RKO (cell line): ENCODE measurements around the gene FAM222B.
"Not testable (repeated sequence)": the region's sequence is repeated elsewhere in the genome, so short reads cannot be mapped to it uniquely, and the experiment has no call there.

Experiments
- DNase-seq: peaks from one replicate; pipeline ENCODE4 v3.0.0-alpha.2; 2016; ENCODE audit warnings: low spot score

Gene FAM222B

DNA sequence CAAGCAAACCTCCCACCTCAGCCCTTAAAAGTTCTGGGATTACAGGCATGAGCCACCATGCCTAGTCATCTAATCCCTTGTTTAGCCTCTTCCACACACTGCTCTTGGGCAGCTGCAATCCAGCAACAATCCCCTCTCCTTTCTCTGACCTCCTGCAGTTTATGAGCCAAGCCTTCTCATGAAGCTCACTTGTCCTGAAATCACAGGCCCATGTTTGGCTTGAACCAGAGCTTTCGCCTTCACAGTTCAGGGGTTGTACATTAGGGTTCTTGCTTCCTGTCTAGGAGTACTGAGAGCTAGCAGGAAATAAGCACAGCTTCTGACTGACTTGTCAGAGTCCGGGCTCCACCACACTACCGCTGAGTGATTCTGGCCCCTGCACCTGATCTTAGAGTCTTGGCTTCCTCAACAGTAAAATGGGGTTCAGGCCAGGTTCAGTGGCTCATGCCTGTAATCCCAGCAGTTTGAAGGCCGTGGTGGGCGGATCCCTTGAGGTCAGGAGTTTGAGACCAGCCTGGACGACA is 28.5 kb upstream of the FAM222B start:
- DNase-seq = no peak

DNA sequence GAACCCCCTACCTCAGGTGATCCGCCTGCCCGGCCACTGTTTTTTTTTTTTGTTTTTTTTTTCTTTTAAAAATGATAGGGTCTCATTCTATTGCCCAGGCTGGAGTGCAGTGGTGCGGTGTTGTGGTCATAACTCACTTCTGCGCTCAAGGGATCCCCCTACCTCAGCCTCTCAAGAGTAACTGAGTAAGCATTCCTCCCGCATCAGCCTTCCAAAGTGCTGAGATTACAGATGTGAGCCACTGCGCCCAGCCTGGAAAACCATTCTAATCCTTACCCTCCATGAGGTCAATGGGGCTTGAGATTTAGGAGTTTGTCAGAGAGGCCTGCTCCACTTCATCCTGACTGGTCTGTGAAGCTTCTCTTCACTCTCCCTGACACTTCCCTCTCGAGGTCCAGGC is 24.7 kb upstream of the FAM222B start:
- DNase-seq = no peak

DNA sequence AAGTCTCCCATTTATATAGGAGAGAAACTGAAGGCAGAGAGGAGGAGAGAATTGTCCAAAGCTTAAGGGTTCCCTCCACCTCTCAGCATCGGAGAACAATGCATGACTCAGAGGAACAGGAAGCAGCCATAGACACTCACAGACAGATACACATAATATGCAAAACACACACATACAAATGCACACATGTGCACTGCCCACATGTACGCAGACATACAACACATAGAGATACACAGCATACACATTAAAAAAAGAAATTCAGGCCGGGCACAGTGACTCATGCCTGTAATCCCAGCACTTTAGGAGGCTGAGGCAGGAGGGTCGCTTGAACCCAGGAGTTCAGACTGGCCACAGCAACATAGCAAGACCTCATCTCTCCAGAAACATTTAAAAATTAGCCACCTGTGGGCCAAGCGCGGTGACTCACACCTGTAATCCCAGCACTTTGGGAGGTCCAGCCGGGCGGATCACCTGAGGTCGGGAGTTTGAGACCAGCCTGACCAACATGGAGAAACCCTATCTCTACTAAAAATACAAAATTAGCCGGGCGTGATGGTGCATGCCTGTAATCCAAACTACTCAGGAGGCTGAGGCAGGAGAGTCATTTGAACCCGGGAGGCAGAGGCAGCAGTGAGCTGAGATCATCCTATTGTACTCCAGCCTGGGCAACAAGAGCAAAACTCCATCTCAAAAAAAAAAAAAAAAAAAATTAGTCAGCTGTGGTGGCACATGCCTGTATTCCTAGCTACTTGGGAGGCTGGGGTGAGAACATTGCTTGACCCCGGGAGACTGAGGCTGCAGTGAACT is 23.6 kb upstream of the FAM222B start:
- DNase-seq = peak; percentile 36

- DNase-seq = no peak
Measured at GRCh38 chr17:28864991-28865849, 22.6 kb upstream of the FAM222B start.

DNA sequence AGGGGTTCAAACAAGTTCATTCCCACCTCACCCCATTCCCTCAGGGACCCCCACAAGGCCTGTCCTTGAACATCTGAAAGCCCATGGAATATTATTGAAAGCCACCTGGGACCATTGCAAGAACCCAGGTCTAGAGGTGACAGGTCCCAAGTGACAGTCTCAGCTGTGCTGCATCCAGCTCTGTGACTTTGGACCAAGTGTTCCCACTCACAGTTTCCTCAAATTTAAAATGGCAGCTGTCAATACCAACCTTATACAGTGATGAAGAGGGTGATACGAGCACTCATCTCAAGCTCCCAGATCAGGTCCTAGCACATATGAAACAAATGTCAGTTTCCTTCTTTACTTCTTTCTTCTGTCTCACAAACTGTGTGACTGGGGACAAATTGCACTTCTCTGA is 21.4 kb upstream of the FAM222B start:
- DNase-seq = no peak

GRCh38 chr17:28862561-28862960 is 20.0 kb upstream of the FAM222B start:
- no peak for DNase-seq

GRCh38 chr17:28861393-28862203 is 19.0 kb upstream of the FAM222B start:
- DNase-seq = no peak

- no peak for DNase-seq
Measured at GRCh38 chr17:28860363-28860808, 17.8 kb upstream of the FAM222B start.

GRCh38 chr17:28858801-28859355 is 16.3 kb upstream of the FAM222B start:
- DNase-seq = no peak

DNA sequence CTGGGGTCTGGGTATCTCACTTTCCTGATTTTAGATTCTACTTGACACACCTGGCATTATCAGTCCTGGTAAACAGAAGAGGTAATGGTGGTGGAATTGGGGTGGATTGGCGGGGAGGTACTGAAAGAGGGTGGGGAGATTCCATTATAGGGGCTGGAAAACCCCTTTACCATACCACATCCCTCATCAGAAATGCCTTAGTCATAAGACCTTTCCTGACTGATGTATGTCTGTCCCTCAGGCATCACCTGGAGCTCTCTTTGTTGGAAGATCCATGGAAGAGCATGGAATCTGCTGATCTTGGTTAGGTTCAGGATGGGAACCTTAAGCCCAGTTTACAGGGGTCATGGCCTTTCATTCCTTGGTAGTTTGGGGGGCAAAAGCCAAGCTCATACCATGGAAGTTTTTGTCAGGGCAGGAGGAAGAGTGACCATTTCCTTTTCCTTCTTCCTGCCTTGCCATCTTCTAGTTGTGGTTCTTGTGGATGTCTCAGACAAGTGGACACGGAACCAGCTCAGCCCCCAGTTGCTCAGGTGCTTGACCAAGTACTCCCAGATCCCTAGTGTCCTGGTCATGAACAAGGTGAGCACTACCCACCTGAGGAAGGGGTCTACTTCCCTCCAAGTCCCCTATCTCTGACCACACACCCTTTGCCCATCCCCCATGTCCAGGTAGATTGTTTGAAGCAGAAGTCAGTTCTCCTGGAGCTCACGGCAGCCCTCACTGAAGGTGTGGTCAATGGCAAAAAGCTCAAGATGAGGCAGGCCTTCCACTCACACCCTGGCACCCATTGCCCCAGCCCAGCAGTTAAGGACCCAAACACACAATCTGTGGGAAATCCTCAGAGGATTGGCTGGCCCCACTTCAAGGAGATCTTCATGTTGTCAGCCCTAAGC is 15.6 kb upstream of the FAM222B start:
- no peak for DNase-seq

DNA sequence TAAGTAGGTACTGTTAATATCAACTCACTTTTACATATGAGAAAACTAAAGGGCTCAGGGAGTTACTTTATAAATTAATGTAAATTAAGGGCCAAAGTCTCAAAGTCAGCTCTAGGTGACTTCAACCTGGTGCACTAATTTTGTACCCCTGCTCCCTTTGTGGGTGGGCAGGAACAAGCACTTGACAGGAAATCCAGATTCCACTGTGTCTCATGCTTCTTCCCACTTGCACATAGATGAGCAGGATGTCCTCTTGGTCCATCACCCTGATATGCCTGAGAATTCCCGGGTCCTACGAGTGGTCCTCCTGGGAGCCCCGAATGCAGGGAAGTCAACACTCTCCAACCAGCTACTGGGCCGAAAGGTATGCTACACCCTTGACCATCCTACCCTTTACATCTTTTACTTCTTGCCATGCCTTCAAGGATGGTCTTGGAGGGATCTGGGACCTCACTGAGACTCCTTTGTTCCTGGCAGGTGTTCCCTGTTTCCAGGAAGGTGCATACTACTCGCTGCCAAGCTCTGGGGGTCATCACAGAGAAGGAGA is 13.5 kb upstream of the FAM222B start:
- no peak for DNase-seq

DNA sequence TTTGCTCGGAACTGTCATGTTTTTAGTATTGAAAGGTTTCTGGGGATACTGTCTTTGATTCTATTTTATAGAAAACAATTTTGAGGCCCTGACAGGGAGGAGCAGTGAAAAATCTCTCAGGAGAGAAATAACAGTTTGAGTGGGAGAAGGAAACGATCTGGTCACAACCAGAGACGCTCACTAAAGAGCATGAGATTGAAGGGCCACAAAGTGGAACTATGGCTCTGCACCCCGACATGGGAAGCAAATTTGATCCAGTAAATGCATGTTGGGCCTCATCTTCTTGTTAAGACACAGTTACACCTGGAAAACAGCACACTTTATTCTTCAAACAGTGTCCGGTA is 12.7 kb upstream of the FAM222B start:
- DNase-seq = no peak

DNA sequence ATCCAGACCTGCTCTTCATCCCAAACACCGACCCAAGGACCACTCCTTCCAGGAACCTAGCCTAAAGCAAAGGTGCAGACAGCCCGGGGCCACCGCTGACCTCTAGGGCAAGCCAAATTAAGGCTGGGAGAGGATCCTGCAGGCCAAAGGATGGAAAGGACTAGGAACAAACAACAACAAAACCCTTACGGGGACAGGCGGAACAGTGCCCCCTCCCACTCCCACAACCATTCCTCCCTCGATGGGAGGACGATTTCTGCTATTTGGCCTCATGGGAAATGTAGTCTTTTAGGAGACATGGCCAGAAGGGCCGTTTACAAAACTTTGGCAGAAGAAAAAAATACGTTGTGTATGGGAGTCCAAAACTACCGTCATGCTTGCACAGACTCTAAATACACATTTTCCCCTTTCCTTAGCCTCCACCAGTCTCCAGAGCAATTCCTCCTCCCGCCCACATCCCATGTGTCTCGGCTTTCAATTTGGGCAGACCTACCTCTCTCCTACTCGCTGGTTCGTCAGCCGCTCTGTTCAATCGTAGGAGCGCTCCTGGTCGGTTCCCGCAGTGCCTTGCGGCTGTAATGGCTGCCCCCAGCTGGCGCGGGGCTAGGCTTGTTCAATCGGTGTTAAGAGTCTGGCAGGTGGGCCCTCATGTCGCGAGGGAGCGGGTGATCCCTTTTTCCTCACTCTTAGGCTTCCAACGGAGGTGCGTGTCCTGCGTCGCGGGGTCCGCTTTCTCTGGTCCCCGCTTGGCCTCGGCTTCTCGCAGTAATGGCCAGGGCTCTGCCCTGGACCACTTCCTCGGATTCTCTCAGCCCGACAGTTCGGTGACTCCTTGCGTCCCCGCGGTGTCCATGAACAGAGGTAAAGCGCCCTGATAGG is 12.1 kb upstream of the FAM222B start, which contains the start of gene ERAL1:
TSS of gene ERAL1 (plus strand) at position 560 of the 879 bp plus-strand sequence. CDS start at position 579, 19 bp downstream.
- peak; percentile 88 for DNase-seq

GRCh38 chr17:28853295-28853694 is 10.7 kb upstream of the FAM222B start:
- DNase-seq = no peak

DNA sequence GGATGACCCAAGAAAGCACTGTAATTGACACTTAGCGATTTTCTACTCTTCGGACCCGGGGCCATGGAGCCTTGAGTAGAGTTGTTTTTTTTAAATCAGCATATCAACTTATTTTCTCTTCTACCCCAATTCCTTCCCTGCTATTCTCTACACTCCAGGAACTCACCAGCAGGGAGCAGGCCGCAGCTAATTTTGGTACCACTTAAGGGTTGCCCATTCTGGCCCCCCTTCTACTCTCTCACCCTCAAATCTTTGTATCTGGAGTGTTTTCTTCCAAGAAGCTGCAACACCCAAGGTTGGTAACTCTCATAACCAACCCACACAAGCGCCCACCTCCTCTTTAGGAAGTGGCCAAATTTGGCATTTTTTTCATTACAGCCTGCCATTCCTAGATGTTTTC is 6.7 kb upstream of the FAM222B start:
- DNase-seq = peak; percentile 45

- DNase-seq = peak; percentile 26
Measured at GRCh38 chr17:28848667-28849066, 6.1 kb upstream of the FAM222B start.

DNA sequence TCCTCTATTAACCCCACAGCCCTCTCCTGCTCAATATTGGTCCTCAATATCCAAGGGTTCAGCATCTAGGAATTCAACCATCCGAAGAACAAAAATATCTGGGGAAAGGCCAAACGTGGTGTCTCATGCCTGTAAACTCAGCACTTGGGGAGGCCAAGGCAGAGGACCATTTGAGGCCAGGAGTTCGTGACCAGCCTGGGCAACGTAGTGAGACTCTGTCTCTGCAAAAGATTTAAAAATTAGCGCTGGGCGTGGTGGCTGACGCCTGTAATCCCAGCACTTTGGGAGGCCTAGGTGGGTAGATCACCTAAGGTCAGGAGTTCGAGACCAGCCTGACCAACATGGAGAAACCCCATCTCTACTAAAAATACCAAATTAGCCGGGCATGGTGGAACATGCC is 4.1 kb upstream of the FAM222B start:
- not testable (repeated sequence) for DNase-seq

DNA sequence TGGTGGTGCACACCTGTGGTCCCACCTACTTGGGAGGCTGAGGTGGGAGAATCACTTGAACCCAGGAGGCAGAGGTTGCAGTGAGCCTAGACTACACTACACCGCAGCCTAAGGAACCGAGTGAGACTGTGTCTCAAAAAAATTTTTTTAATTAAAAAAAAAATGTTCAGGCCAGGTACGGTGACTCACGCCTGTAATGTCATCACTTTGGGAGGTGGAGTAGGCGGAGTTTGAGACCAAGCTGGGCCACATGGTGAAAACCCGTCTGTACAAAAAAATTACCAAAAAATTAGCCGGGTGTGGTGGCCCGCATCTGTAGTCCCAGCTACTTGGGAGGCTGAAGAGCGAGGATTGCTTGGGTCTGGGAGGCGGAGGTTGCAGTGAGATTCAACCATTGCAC is 3.6 kb upstream of the FAM222B start:
- no peak for DNase-seq

DNA sequence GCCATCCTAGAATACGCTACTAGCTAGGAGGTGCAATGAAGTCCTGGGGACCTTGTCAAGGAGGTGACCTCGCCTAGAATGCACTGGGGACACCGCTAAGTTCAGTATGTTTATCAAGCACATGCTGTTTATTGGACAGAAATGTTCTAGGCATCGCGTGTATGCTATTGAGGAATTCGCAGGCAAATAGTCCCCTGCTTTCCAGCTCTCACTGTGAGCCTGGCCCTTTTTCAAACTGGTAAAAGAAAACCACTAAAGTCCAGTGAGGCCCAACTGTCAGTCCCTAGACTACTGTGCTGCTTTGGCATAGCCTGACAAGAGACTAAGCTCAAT is 1.2 kb upstream of the FAM222B start:
- no peak for DNase-seq

DNA sequence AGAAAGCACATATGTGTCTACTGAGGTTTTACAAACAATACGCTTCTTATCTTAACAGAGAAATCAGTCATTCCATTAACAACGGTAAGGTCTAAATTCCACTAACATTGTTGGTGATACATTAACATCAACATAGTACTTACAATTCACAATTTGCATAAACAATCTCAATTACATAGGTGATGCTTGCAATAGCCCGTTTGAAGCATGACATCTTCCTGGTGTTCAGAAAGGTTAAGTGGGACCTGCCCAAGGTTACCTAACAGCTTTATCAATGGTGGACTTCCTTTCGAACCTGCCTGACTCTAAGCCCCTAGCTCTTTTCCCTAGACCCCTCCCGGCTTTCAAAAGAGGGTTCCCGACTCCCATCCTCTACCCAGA is 699 bp downstream of the FAM222B start:
- peak; percentile 32 for DNase-seq
